Esophagus squamous epithelium (tissue), 5 donors: Measurements from ENCODE around the gene RIIAD1. TPM values are rescaled to one million over a fixed set of nuclear protein-coding genes. Genes with fewer than 3 reads are reported as not detected.

Experiments
- DNase-seq: peaks from one replicate; lab custom pipeline; 2025; lab: John Stamatoyannopoulos, UW
- H3K27ac ChIP-seq, 4 donors: fragments of 200-600 bp; sonication (generic); one replicate each; pipeline ENCODE4 v1.5.1; 2016 to 2019; ENCODE audit warnings: mild to moderate bottlenecking in 1 of 4
- H3K27me3 ChIP-seq, 4 donors: fragments of 200-600 bp; sonication (generic); 1 replicate in 3 of 4; 2 replicates in 1 of 4; pipeline versions ENCODE4 v1.5.1 to v1.6.0; 2017 to 2021; ENCODE audit warnings: antibody characterized with exemption in 1 of 4
- H3K36me3 ChIP-seq, 3 donors: fragments of 200-600 bp; sonication (generic); one replicate each; pipeline ENCODE4 v1.5.1; 2016 to 2019
- H3K4me1 ChIP-seq, 3 donors: fragments of 200-600 bp; sonication (generic); one replicate each; pipeline ENCODE4 v1.5.1; 2017 to 2019
- H3K4me3 ChIP-seq, 4 donors: fragments of 200-600 bp; sonication (generic); 1 replicate in 3 of 4; 2 replicates in 1 of 4; pipeline ENCODE4 v1.5.1; 2016 to 2019; ENCODE audit warnings: mild to moderate bottlenecking in 2 of 4, moderate library complexity in 1 of 4
- H3K9me3 ChIP-seq, 3 donors: fragments of 200-600 bp; sonication (generic); one replicate each; pipeline ENCODE4 v1.5.1; 2016 to 2019
- CTCF ChIP-seq, 6 experiments: fragments of 450-650 bp in 4 of 6; fragments of 200-600 bp in 2 of 6; sonication (generic) in 2 of 6; IDR thresholded peaks; one replicate each; pipeline ENCODE4 v1.5.1; 2016 to 2019; ENCODE audit warnings: antibody characterized with exemption in 6 of 6, mild to moderate bottlenecking in 4 of 6, moderate library complexity in 4 of 6
- POLR2A ChIP-seq, 4 donors: fragments of 450-650 bp; IDR thresholded peaks; one replicate each; pipeline ENCODE4 v1.6.1; 2017; ENCODE audit warnings: antibody characterized with exemption in 4 of 4, mild to moderate bottlenecking in 4 of 4, moderate library complexity in 3 of 4
- WGBS, 2 donors: methylation state at CpG; one replicate each; pipeline ENCODE4 v1.1.5; 2018; 5-methylcytosine and 5-hydroxymethylcytosine counted together
- intact Hi-C: fragments of 100-400 bp; cut with DNase I; formaldehyde crosslinking; loops from one replicate; pipeline ENCODE4 v1.15.0; 2022
- total RNA-seq, 4 donors: library from RNA; depleted of rRNA; stranded (reverse); fragments of >200 nt; gene quantifications; one replicate each; pipeline ENCODE4 v1.1.0, GENCODE V29; 2016
- donor health status: DM: yes; HTN: yes; CAD: no.

The RIIAD1 gene
- total RNA-seq, 4 donors from 2014 or later = not detected

- WGBS, 2 donors = 73 to 83% methylated on average over 3 of the region's 3 CpGs
- no peak overlapping the region for H3K27ac ChIP-seq
- intact Hi-C loops = no loop called here
- no peaks in the 10 kb centered on the region for H3K4me1 ChIP-seq
- no peak for DNase-seq
- no peak overlapping the region for H3K4me3 ChIP-seq
- TF ChIP-seq CTCF (IDR thresholded peaks at IDR 0.05) (no peak), POLR2A (IDR thresholded peaks at IDR 0.05) (no peak)
- peaks cover 0 to 60% (median 9%) of the 10 kb centered on the region in 3 donors for H3K36me3 ChIP-seq
- no peaks in the 10 kb centered on the region for H3K27me3 ChIP-seq
- H3K9me3 ChIP-seq = no peaks in the 10 kb centered on the region
These were observed 29.1 kb upstream of the RIIAD1 start for GRCh38 chr1:151692226-151692625.

- no peak for DNase-seq
- no peaks in the 10 kb centered on the region for H3K27me3 ChIP-seq
- WGBS, 2 donors = 72 to 78% methylated on average over 4 of the region's 4 CpGs
- intact Hi-C loops = no loop called here
- H3K36me3 ChIP-seq = peaks cover 0 to 65% (median 9%) of the 10 kb centered on the region in 3 donors
- no peak overlapping the region for H3K27ac ChIP-seq
- H3K4me1 ChIP-seq = no peaks in the 10 kb centered on the region
- no peaks in the 10 kb centered on the region for H3K9me3 ChIP-seq
- no peak overlapping the region for H3K4me3 ChIP-seq
- TF ChIP-seq CTCF (IDR thresholded peaks at IDR 0.05) (peak in 5 of 6 experiments; percentile 24 to 59 (median 38)), POLR2A (IDR thresholded peaks at IDR 0.05) (no peak)
These were observed 28.2 kb upstream of the RIIAD1 start for GRCh38 chr1:151693057-151693651.

GRCh38 chr1:151701515-151701914 lies 19.8 kb upstream of the RIIAD1 start:
- no peak for TF ChIP-seq POLR2A (IDR thresholded peaks at IDR 0.05)
- TF ChIP-seq CTCF (IDR thresholded peaks at IDR 0.05) = no peak
- WGBS, 2 donors = 88% methylated on average over 2 to 4 of the region's 5 CpGs
- no peaks in the 10 kb centered on the region for H3K9me3 ChIP-seq
- H3K4me3 ChIP-seq = no peak overlapping the region
- H3K27ac ChIP-seq = no peak overlapping the region
- DNase-seq = no peak
- H3K36me3 ChIP-seq = peaks cover 0 to 60% (median 7%) of the 10 kb centered on the region in 3 donors
- intact Hi-C loops = no loop called here
- H3K27me3 ChIP-seq = no peaks in the 10 kb centered on the region
- no peaks in the 10 kb centered on the region for H3K4me1 ChIP-seq

- Histone ChIP-seq H3K27ac (no peak overlapping the region), H3K36me3 (peaks cover 0 to 45% (median 7%) of the 10 kb centered on the region in 3 donors), H3K9me3 (no peaks in the 10 kb centered on the region), H3K27me3 (no peaks in the 10 kb centered on the region), H3K4me1 (no peaks in the 10 kb centered on the region), H3K4me3 (no peak overlapping the region)
- no peak for DNase-seq
- no peak for TF ChIP-seq POLR2A (IDR thresholded peaks at IDR 0.05)
- no peak for TF ChIP-seq CTCF (IDR thresholded peaks at IDR 0.05)
- intact Hi-C loops = no loop called here
- WGBS, 2 donors = 52 to 56% methylated on average over 7 of the region's 8 CpGs
These were observed 18.4 kb upstream of the RIIAD1 start for GRCh38 chr1:151702936-151703335.

GRCh38 chr1:151703813-151704212 lies 17.5 kb upstream of the RIIAD1 start:
- 56 to 64% methylated on average over 9 to 11 of the region's 17 CpGs for WGBS, 2 donors
- Histone ChIP-seq H3K36me3 (peaks cover 0 to 37% (median 7%) of the 10 kb centered on the region in 3 donors), H3K9me3 (no peaks in the 10 kb centered on the region), H3K4me1 (no peaks in the 10 kb centered on the region), H3K27ac (no peak overlapping the region), H3K4me3 (no peak overlapping the region), H3K27me3 (no peaks in the 10 kb centered on the region)
- DNase-seq = no peak
- TF ChIP-seq CTCF (IDR thresholded peaks at IDR 0.05) (no peak), POLR2A (IDR thresholded peaks at IDR 0.05) (no peak)
- intact Hi-C loops = no loop called here
